Brain microvascular endothelial cell (primary cell): Measurements from ENCODE around the gene CTPS2.
"Not testable (repeated sequence)": the region's sequence is repeated elsewhere in the genome, so short reads cannot be mapped to it uniquely, and the experiment has no call there.

Source experiments
- DNase-seq: peaks from one replicate; pipeline ENCODE4 v3.0.0-alpha.2; 2020
- H3K27ac ChIP-seq: fragments of 250-450 bp; sonication (Bioruptor Pico); 2 replicates; pipeline ENCODE4 v1.5.1; 2020; ENCODE audit warnings: mild to moderate bottlenecking, moderate library complexity
- H3K27me3 ChIP-seq: fragments of 250-450 bp; sonication (Bioruptor Pico); replicated peaks from 2 replicates; pipeline ENCODE4 v1.5.1; 2020; ENCODE audit warnings: mild to moderate bottlenecking
- H3K36me3 ChIP-seq: fragments of 250-450 bp; sonication (Bioruptor Pico); replicated peaks from 2 replicates; pipeline ENCODE4 v1.5.1; 2020; ENCODE audit warnings: mild to moderate bottlenecking
- H3K4me3 ChIP-seq: 2 replicates; pipeline ENCODE4 v1.5.1; 2011; ENCODE audit warnings: low read depth, mild to moderate bottlenecking, control low read depth, low read length, moderate library complexity
- in situ Hi-C: cut with HindIII; loops from 2 replicates; pipeline ENCODE4 v1.10.0; 2017; ENCODE audit warnings: low sequenced_read_pairs, low pct_ligation_motif_present
- TF ChIP-seq, protein P1 (sequence below): IDR thresholded peaks from 2 replicates; pipeline ENCODE4 v1.5.1; 2011; ENCODE audit warnings: low read depth, mild to moderate bottlenecking, moderate library complexity, low read length, control low read depth, inconsistent platforms; ENCODE audit errors: missing control alignments

CTPS2 gene

DNA sequence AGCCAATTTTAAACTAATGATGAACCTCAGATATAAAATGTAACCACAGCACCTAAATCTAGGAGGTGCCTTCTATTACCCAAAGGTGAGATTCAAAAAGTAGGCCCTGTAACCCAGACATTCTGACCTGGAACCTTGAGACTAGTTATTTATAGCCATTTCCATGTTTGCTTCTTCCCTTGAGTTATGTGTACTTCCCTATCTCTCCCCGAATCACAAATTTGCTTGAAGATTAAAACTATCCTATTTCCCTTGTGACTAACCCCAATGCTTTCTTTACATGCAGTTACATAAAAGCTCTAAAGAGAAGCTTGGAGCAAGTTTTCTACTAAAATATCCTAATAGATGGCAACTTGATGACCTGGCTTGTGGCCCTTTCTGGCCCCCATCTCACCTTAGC lies 95.1 kb downstream of the CTPS2 start:
- H3K36me3 ChIP-seq = no peaks in the 10 kb centered on the region

DNA sequence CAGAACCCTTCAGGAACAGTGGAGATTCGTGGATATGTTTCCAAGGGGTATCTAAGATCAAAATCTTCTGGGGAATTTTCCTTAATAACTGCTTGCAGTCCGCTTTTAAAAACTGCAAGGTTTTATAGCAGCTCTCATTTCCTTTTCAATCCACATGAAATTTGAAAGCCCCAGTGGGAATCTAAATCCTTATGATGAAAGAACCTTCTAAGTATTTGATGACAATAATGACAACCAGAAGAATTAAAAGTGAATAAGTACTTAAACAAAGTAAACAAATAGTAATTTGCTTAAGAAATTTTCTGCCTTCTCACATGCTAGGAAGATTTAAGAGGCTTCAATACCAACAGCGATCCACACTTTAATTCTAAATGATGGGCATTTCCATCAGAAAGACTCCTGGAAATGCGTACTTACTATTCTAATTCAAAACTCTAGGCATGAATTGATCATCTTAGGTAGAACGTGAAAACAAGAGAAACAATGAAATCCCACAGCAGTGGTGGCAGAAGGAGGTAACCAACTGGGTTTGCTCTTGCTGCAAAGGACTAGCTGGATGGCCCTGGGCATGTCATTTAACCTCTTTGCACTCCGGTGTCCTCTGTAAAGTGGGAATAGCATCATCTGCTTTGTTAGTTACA lies 100.1 kb downstream of the CTPS2 start:
- in situ Hi-C loops = no loop called here
- TF ChIP-seq, protein P1, sequence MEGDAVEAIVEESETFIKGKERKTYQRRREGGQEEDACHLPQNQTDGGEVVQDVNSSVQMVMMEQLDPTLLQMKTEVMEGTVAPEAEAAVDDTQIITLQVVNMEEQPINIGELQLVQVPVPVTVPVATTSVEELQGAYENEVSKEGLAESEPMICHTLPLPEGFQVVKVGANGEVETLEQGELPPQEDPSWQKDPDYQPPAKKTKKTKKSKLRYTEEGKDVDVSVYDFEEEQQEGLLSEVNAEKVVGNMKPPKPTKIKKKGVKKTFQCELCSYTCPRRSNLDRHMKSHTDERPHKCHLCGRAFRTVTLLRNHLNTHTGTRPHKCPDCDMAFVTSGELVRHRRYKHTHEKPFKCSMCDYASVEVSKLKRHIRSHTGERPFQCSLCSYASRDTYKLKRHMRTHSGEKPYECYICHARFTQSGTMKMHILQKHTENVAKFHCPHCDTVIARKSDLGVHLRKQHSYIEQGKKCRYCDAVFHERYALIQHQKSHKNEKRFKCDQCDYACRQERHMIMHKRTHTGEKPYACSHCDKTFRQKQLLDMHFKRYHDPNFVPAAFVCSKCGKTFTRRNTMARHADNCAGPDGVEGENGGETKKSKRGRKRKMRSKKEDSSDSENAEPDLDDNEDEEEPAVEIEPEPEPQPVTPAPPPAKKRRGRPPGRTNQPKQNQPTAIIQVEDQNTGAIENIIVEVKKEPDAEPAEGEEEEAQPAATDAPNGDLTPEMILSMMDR = no peak
- no peak for DNase-seq
- no peaks in the 10 kb centered on the region for H3K27me3 ChIP-seq
- no peaks in the 10 kb centered on the region for H3K36me3 ChIP-seq
- H3K4me3 ChIP-seq = no peak overlapping the region
- H3K27ac ChIP-seq = no peak overlapping the region

More for the DNA sequence above, 95.1 kb downstream of the CTPS2 start:
- H3K4me3 ChIP-seq = no peak overlapping the region
- H3K27ac ChIP-seq = no peak overlapping the region
- TF ChIP-seq, protein P1 = no peak
- H3K27me3 ChIP-seq = no peaks in the 10 kb centered on the region
- DNase-seq = no peak
- in situ Hi-C loops = no loop called here

DNA sequence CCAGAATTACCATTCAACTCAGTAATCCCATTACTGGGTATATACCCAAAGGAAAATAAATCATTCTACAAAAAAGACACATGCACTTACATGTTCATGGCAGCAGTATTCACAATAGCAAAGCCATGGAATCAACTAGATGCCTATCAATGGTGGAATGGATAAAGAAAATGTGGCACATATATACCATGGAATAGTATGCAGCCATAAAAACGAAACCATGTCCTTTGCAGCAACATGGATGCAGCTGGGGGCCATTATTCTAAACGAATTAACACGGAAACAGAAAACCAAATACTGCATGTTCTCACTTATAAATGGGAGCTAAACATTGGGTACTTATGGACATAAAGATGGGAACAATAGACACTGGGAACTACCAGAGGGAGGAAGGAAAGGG lies 101.8 kb downstream of the CTPS2 start:
- H3K4me3 ChIP-seq, in situ Hi-C loops, H3K36me3 ChIP-seq, H3K27me3 ChIP-seq, DNase-seq: not testable (repeated sequence)
- H3K27ac ChIP-seq = peak overlapping the region; percentile 54

DNA sequence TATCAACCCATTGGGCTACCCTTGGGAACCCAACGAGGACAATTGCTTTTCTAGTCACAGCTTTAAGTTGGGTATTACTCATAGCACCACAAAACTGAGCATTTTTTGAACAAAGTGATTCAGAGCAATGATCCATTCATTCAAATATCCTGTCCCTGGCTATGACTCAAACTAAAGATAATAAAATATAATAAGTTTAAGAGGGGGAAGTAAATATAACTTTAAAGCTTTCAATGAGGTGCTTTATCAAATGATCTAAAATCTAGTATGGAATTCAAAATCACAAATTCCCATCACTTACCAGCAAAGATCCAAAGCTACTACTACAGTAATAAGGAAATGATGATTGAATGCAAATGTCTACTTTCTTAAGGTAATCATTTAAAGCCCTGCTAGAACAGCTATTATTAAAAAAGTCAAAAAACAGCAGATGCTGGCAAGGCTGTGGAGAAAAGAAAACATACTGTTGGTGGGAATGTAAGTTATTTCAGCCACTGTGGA lies 102.3 kb downstream of the CTPS2 start:
- Histone ChIP-seq H3K4me3 (no peak overlapping the region), H3K27ac (peak overlapping the region; percentile 54), H3K36me3 (no peaks in the 10 kb centered on the region), H3K27me3 (no peaks in the 10 kb centered on the region)
- in situ Hi-C loops = no loop called here
- peak; percentile 40 for DNase-seq
- TF ChIP-seq, protein P1 = no peak

DNA sequence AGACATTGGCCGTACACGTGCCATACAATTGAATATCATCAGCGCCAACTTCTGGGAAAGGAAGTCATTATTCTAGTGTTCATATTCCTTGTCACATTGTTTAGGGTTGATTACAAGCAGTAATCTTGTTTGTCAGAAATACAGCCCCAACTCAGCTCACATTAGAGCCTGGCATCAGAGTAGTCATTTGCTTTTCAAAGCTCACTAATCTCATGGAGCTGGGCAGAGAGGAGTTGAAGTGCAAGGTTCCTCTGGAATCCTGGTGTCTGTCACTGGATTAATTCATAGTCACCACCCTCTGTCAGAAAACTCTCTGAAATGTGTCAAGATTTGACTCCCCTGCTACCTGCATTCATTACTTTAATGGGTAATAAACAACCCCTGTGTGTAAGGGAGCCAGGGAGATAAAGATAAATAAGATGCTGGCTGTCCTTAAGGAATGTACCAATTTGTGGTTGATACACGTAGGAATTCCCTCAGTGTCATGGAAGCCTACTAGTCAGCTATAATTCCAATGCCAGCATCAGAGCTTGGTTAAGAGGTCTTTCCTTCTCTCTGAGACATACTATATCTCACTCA lies 106.2 kb downstream of the CTPS2 start:
- in situ Hi-C loops = no loop called here
- TF ChIP-seq, protein P1 = no peak
- no peak for DNase-seq
- no peaks in the 10 kb centered on the region for H3K27me3 ChIP-seq
- no peaks in the 10 kb centered on the region for H3K36me3 ChIP-seq
- H3K27ac ChIP-seq = no peak overlapping the region
- H3K4me3 ChIP-seq = no peak overlapping the region

DNA sequence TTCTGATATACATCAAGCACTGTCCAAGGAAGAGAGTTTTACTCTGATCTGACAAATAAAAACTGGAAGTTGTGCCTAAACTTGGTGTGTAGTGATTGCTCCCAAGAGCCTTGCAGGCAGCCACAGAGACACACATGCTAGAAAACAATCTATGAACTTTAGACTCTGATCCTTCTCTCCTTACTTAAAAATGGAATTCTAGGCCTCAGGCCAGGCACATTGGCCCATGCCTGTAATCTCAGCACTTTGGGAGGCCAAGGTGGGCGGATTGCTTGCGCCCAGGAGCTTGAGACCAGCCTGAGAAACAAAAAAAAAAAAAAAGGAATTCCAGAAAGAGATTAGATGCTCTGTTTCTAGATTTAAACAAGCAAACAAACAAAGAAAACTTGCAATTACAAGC lies 108.1 kb downstream of the CTPS2 start:
- no peak overlapping the region for H3K4me3 ChIP-seq
- H3K36me3 ChIP-seq = no peaks in the 10 kb centered on the region
- no peak for DNase-seq
- TF ChIP-seq, protein P1 = no peak
- in situ Hi-C loops = no loop called here
- no peaks in the 10 kb centered on the region for H3K27me3 ChIP-seq
- no peak overlapping the region for H3K27ac ChIP-seq
